ENCODE results near the gene TFAP2D.

TFAP2D gene

DNA sequence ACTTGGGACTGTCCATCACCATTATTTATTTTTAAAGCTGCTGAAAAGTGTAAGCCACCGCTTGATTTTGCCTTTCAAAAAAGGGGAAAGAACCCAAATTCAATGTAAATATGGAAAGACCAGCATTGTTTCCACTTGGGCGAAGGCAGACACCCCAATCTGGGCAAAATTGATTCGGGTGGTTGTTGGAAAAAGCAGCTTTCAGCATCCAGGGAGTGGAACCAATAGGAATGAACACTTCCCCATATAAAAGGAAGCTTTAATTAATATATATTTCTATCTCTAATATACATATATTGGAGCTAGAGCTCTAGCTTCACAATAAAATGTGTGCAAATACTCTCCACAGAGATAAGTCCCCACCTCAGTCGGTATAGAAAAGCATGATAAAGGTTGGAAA is at the start of gene TFAP2D:
TSS of gene TFAP2D (plus strand) at position 301 of the 400 bp plus-strand sequence. CDS start 530 bp downstream, outside the sequence.
- DNase-seq = no peak

DNA sequence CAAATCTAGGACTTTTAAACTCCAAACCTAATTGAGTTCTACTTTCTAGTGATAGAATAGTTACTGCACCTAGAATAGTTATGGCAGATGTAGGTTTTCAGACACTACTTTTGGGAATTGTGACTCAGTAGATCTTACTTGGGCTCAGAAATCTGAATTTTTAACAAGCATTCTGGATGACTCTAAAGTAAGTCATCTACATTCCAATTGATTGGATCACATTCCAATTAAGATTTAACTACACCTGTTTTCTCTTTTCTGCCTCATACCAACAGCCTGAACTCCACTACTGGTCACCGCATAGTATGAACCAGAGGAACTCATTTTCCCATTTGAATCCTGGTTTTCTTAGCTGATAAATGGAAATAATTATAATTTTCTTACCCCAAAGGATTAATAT is 49.5 kb upstream of the TFAP2D start:
- no peak for DNase-seq

GRCh38 chr6:50666089-50666488 is 47.2 kb upstream of the TFAP2D start:
- DNase-seq = no peak

GRCh38 chr6:50681213-50681824 is 32.0 kb upstream of the TFAP2D start:
- no peak for DNase-seq

DNA sequence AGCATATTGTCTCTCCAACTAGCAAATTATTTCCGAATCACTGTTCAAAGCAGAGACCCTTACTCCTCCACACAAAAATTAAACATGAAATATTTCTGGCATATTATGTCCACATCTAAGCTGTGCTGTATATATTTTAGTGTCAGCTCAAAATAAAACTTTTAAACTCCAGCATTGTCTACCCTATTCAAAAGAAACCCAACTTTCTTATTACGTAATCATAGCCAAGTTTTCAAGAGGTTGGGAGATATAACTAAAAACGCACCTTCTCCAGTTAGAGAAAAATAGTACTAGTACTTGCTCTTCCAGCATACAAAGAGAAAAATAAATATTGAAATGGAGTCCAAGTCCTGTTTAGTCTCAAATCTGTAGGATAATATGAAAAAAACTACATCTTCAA is 24.1 kb upstream of the TFAP2D start:
- no peak for DNase-seq

DNA sequence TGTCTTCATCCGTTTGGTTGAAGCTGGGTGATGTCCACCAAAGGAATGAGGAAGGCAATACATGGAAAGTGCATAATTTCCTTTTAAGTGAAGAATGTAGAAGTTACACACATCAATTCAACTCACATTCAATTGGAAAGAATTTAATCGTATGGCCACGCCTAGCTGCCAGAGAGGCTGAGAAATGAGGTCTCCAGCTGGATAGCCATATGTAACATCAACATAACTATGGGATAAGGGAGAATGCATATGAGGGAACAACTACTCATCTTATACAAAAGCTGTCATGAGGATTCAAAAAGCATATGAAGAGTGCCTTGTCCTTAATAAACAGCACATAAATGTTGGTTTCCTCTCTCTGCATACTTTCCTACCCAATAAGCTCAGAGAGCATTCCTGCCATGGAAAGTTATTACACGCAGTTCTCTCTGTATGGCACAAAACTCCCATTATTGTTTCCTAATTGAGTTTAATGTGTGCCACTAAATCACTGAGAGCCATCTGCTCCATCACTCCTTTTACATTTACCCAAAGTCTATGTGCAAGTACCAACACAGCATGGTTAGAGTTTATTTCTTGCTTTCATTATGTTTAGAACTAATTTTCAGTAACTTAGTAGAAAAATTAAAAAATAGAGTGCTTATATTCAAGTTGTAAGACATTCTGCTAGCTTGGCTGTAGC is 21.4 kb upstream of the TFAP2D start:
- DNase-seq = no peak

- DNase-seq = no peak
These were observed 14.8 kb upstream of the TFAP2D start for GRCh38 chr6:50698546-50698945.

GRCh38 chr6:50699051-50699775 is 14.1 kb upstream of the TFAP2D start:
- DNase-seq = no peak

- no peak for DNase-seq
These were observed 6.8 kb upstream of the TFAP2D start for GRCh38 chr6:50706575-50706974.

GRCh38 chr6:50707191-50707590 is 6.1 kb upstream of the TFAP2D start:
- no peak for DNase-seq

DNA sequence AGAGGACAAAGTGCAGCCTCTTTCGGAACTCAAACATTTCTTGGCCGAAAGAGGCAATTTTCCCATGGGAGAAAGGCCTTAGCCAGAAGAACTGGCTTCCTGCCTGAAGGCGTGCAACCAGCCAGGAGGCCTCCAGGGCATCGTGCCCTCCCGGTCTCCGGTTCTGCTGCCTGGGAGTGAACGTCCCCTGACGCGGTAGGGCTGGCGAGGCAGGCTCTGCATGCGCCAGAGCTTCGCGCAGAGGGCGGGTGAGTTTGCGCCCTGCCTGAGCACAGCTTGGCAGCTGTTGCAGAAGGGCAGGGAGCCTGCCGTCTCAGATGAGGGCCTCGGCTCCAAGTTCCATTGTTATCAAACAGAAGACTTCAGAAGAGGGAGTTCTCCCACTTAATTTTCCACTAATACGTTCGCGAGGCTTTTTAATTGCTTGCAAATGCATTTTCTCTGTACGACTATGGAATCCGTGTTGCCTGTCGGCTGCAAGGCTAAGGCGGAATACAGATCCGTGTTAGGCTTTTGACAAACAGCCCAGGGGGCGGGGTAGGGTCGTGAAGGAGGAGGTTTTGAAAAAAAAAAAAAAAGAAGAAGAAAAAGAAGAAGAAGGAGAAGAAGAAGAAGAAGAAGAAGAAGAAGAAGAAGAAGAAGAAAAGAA is 5.5 kb upstream of the TFAP2D start:
- no peak for DNase-seq

GRCh38 chr6:50708664-50709365 is 4.5 kb upstream of the TFAP2D start:
- no peak for DNase-seq

DNA sequence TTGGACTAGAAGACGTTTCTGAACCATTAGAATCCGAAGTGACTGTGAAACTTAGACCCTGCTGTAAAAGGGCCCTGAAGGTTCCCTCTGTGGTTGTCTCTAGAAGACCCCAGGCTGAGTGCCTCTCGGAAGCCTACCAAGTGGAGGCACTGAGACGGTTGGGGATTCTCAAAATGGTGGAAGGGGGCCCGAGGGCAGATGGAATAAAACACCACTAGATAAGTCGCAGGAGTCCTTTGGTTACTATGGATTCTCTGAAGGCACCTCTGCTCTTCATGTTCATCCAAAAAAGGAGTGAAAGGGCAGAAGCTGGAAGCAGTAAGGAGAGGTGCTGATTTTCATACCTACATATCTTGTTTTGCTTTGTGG is 4.0 kb upstream of the TFAP2D start:
- DNase-seq = no peak

GRCh38 chr6:50711686-50712085 is 1.6 kb upstream of the TFAP2D start:
- DNase-seq = no peak

DNA sequence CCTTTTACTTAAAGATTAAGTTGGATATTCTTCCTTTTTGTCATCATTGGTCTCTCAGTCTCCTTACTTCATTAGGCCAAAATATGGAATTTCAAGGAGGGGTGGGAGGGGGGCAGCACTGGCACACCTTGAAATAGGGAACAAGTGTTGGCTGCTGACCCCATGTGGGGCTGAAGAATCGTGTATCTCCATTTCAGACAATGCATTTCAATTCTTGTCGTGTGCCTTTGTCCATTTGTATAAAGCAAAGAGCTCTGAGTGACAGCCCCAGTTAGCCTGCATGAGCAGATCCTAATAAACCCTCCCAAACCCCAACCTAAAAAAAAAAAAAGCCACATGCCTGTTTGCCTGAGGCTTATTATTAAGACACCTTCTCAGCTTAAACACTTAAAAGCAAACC is 1.0 kb upstream of the TFAP2D start:
- DNase-seq = no peak

- DNase-seq = no peak
These were observed 706 bp downstream of the TFAP2D start for GRCh38 chr6:50713977-50714486.

DNA sequence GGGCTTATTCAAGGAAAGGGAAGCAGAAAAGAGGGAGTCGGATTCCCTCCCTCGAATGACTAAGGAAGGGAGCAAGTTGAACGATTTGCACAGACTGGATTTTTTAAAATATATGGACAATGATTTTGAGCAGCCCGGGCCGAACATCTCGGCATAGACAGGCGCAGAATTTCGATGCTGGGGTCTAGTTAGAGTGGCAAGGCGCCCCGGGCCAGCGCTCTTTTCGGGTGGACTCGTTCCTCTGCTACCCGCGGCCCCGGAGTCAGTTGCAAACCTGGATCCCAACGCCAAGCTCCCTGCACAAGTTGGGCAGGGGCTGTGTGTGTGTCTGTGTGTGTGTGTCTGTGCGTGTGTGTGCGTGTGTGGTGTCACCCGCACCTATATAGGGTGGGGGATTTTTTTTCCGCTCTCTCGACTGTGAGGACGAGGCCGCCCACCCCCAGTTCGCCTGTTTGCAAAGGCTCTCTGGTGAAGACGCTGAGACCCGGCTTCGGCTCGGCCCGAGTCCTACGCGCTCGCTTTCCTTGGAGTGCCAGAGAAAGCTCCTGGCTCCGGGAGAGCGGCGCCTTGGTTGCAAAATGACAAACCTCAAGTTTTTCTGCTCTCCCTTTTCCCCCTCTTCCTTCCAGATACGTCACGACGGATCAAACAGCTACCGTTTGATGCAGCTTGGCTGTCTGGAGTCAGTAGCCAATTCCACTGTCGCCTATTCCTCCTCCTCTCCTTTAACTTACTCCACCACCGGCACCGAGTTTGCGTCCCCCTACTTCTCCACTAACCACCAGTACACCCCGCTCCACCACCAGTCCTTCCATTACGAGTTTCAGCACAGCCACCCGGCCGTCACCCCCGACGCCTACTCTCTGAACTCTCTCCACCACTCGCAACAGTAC is 1.4 kb downstream of the TFAP2D start:
- no peak for DNase-seq

- DNase-seq = no peak
These were observed 3.7 kb downstream of the TFAP2D start for GRCh38 chr6:50716899-50717509.

DNA sequence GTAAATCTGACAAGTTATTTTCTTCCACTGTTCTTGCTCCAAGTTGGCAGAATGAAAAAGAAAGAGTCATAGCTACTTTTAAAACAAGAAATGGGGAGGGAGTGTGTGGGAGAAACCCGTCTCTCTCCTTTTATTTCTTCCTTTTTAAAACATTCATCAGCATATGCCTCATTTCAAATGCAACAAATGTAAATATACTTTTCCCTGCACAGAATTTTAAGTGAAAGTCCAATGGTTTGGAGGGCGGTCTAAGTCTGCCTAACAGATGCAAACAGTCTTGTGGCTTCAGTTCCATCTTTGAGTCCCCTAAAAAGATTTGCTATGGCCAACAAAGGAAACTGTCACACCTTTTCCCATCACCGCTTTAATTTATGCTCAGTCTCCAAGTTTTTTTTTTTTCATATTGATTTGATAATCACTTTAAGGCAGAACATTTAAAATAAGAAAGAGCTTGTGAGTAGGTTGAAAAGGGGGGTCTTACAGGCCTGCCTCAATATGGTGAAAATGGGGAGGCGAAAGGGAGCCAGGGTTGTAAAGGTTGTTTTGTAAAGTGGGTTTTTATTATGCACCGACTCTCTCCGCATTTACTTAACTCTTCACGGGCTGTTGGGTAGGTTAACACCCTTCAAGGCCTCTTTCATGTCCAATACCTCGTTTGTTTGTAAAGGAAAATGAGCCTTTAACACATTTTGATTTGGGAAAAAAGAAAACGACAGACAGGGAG is 4.6 kb downstream of the TFAP2D start:
- no peak for DNase-seq

GRCh38 chr6:50718566-50718965 is 5.2 kb downstream of the TFAP2D start:
- no peak for DNase-seq

DNA sequence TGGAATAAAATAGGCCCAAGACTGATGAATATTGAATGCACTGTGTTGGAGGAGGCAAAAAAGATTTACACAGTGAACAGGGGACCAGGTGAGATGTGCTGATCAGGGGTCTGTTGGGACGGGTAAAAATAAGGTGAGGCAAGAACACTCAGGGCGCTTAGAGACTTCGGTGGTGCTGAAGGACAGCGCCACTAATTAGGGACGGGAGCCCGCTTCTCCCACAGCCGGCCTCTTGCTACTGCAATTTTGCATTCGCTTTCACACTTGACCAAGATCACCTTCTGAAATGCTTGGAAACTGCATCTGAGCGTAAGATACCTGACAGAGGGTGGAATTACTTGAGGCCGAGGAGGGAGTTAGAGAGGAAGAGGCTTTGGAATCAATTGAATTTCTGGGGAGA is 7.3 kb downstream of the TFAP2D start:
- DNase-seq = no peak

Measured in EL (cell line).